DMS 273 (cell line): Measurements from ENCODE around the gene ELOF1.

ENCODE experiments used
- DNase-seq: peaks from one replicate; lab custom pipeline; 2025; ENCODE audit not compliant: unreplicated experiment; lab: John Stamatoyannopoulos, UW

ELOF1 gene

DNA sequence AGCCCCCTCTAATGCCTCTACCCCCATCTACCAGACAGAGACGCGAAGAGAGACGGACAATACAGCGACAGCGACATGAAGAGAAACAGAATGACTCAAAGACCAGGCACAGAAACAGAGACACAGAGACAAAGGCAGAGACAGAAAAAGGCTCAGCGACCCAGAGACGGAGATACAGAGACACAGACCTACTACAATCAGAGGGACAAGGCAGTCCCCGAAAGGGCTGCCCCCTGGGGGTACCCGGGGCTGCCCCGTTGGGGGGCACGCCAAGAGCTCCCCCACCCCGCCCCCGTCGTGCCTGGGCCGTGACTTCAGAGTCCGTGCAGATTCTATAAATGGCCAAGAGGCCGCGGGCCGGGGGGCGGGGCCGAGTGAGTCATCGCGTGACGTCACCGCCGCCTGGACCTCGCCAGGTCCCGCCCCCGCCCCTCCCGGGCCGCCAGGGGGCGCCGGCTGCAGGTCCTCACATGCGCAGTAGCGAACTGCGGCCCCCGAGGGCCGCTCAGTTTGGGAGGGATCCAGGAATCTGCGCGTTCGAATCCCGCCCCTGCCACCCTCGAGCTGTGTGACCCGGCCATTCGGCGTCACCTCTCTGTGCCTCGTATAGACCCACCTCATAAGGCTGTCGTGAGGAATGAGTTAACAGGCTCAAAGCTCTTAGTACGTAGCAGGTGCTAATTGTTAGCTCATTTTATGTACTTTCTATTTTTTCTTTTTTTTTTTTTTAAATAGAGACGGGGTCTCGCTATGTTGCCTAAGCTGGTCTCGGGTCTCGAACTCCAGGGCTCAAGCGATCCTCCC, 23.0 kb downstream of the ELOF1 start:
- peak; percentile 95 for DNase-seq

DNA sequence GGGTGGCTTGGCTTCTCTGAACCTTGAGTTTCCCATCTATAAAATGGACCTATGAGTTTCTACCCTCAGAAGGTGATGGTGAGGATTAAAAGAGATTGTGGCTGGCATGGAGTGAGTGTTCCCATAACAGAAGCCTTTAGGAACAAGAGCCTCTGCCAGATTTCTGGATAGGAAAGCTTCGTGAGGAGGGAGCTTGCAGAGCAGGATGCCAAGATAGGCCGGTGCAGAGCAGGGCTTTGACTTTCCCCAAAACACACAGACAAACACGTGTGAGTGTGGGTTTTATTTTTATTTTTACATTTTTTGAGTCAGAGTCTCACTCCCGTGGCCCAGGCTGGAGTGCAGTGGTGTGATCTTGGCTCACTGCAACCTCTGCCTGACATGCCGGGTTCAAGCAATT, 24.1 kb downstream of the ELOF1 start:
- no peak for DNase-seq

GRCh38 chr19:11534538-11534937, 24.5 kb downstream of the ELOF1 start:
- DNase-seq: no peak

GRCh38 chr19:11530432-11530831, 28.6 kb downstream of the ELOF1 start:
- peak; percentile 98 for DNase-seq

- DNase-seq: peak; percentile 99
Measured at GRCh38 chr19:11528551-11529341, 30.3 kb downstream of the ELOF1 start, which contains the start of gene ECSIT. Gene ECSIT (minus strand): TSS chr19:11529134. CDS start chr19:11519170, 9,964 bp downstream.

- DNase-seq: no peak
Measured at GRCh38 chr19:11519138-11519537, 39.9 kb downstream of the ELOF1 start.

DNA sequence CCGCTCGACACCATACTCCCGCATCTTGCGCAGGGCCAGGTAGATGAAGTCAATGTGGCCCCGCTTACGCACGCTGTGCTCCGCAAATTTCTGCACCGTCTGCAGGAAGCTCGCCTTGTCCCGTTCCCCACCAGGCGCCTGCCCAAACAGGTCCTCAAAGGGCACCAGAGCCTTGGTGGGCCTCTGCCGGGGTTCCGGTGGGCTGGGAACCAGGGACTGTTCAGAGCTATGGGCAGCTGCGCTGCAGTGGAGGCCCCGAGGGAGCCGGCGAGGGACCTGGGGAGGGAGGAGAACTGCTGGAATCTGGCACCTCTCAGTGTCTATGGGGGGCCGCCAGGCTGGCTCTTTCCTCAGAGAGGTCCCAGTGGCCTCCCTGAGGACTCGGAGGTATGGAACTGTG, 45.1 kb downstream of the ELOF1 start:
- DNase-seq: no peak

DNA sequence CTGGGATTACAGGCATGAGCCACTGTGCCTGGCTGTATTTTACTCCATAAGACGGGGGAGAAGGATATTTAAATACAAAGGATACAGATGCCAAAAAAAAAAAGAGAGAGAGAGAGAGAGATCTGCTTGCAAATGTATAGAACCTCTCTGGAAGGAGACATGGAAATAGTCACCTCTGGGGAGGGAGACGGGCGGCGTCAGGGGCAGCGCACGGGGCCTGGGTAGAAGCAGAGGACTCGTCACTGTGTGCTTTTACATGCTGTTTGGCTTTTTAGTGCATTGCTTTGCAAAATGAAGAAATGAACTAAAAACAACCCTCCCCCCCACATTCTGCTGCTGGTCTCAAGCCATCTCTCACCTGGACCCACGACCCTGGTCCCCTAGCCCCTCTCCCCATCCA, 48.6 kb downstream of the ELOF1 start:
- DNase-seq: no peak

- DNase-seq: no peak
Measured at GRCh38 chr19:11507370-11508078, 51.5 kb downstream of the ELOF1 start.

DNA sequence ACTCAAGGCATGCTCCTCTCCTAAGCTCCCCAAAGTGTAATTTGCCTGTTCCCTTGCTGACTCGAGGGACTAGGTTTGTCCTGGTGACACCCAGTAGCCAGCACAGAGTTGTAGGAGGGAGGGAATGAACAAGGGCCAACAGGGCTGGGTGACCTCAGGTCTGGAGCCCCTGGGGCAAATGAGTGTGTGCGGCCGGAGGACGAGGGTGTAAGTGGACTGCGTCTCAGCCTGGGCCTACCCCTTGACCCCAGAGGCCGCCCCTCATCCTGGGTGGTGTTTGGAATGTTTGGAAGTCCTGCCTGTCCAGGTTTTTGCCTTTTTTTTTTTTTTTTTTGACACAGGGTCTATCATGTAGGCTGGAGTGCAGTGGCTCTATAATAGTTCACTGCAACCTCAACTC, 52.1 kb downstream of the ELOF1 start:
- DNase-seq: no peak

- DNase-seq: no peak
Measured at GRCh38 chr19:11506101-11506555, 52.9 kb downstream of the ELOF1 start.

- DNase-seq: peak; percentile 98
Measured at GRCh38 chr19:11505504-11506100, 53.4 kb downstream of the ELOF1 start, which contains the start of gene ZNF653. Gene ZNF653 (minus strand): TSS chr19:11505839. CDS start chr19:11505786, 53 bp downstream.

DNA sequence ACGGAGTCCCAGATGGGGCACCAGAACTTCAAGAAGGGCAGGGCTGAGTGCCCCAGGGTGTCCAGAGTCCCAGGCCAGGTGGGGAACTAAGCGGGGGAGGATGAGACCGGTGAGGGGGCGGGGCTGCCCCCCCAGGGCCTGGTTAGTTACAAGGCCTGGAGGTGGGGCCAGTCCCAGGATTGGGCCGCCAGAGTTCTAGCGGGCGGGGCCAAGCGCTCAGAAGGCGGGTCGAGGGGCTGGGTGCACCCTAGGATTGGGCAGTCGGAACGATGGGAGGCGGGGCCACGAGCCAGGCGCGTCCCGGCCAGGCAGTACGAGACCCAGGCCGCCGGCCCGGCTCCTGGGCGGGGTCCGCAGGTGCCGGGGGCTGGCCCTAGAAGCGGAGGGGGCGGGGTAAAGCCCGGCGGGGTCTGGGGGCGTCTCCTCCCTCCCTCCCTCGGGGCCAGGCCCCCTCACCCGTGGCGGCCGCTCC, 54.0 kb downstream of the ELOF1 start:
- DNase-seq: peak; percentile 98

DNA sequence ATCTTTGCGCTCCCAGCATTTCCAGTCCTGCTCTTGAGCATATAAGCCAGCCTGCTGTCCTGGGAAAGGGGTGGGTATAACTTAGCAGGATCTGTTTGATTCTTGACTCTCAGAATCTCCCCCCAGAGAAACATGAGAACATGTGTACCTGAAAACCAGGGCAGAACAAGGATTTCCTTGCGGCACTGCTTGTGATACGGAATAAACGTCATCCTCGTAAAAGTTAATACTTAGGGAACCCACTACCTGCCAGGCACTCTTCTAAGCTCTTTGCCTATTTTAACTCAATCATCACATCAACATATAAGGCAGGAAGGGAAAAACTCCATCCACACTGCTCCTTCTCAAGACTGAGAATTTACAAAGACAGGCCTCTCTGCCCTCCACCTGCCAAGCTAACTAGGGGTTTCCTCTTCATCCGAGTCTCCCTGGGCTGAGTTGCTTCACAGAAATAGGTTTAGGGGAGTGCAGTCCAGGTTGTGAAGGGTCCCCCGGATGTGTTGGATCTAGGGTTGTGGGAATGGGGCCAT, 54.5 kb downstream of the ELOF1 start:
- no peak for DNase-seq
